ENCODE data around the gene CFD.

The CFD gene

DNA sequence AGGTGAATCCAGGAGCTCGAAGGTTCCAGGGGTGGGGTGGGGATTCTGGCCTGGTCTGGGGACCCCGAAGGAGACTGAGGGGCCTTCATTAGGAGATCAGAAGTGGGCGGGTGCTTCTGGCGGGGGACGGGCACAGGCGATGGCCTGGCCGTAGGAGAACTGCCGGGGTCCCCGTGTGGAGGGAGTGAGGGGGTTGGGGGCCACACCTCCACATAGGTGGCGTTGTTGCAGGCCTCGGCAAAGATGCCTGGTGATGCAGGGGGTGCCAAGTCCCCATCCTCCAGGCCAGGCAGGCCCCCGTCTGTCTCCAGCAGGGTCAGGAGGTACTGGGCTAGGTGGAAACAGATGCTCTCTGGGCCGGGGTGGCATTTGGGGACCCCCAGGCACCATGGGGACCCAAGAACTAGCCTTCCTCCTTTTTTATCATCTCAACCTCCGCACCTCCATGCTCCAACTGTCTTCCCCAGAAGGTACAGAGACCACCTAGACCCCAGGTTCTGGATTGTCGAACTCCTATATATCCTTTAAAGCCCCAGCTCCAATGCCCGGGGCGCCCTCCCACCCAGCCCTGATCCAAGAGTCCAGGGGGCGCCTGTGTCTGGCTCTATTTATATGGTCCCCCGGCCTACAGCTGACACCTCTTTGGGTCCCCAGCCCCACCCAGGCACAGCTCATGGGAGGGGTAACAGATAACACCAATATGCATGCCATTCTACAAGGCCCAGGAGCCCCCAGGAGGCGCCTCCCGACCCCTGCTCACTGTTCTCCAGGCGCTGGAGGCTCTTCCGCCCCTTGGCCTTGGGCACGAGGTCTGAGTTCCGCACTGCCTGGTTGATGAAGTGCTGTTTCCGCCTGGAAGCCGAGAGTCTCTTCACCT lies 42.0 kb downstream of the CFD start:
- H3K9me3 ChIP-seq (ENCODE audit: control insufficient read depth, low read length), result no peaks in the 10 kb centered on the region
- H3K36me3 ChIP-seq (ENCODE audit: control insufficient read depth, insufficient read depth, low read length), result no peaks in the 10 kb centered on the region
- H3K9ac ChIP-seq (ENCODE audit: low read length), result no peak overlapping the region
- no peaks in the 10 kb centered on the region for H3K27me3 ChIP-seq (ENCODE audit: control insufficient read depth, insufficient read depth, low read length)
- H3K4me1 ChIP-seq (ENCODE audit: control insufficient read depth, insufficient read depth, low read length), result peaks cover 9% of the 10 kb centered on the region
- H3K4me3 ChIP-seq (ENCODE audit: low read length), result no peak overlapping the region

DNA sequence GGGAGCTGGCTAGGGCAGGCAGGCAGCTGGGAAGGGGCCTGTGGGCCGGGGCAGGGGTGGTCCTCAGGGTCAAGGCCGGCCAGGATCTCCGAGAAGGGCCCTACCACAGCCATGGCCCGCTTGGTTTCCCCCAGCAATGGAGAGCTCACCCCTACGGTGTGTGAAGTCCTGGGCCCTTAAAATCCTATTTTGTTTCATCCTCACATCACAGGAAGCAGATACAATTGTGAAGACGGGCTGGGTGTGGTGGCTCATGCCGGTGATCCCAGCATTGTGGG lies 42.6 kb downstream of the CFD start:
- H3K4me1 ChIP-seq (ENCODE audit: control insufficient read depth, insufficient read depth, low read length), result peaks cover 9% of the 10 kb centered on the region
- no peaks in the 10 kb centered on the region for H3K9me3 ChIP-seq (ENCODE audit: control insufficient read depth, low read length)
- no peak overlapping the region for H3K9ac ChIP-seq (ENCODE audit: low read length)
- H3K4me3 ChIP-seq (ENCODE audit: low read length), result no peak overlapping the region
- no peaks in the 10 kb centered on the region for H3K36me3 ChIP-seq (ENCODE audit: control insufficient read depth, insufficient read depth, low read length)
- no peaks in the 10 kb centered on the region for H3K27me3 ChIP-seq (ENCODE audit: control insufficient read depth, insufficient read depth, low read length)

DNA sequence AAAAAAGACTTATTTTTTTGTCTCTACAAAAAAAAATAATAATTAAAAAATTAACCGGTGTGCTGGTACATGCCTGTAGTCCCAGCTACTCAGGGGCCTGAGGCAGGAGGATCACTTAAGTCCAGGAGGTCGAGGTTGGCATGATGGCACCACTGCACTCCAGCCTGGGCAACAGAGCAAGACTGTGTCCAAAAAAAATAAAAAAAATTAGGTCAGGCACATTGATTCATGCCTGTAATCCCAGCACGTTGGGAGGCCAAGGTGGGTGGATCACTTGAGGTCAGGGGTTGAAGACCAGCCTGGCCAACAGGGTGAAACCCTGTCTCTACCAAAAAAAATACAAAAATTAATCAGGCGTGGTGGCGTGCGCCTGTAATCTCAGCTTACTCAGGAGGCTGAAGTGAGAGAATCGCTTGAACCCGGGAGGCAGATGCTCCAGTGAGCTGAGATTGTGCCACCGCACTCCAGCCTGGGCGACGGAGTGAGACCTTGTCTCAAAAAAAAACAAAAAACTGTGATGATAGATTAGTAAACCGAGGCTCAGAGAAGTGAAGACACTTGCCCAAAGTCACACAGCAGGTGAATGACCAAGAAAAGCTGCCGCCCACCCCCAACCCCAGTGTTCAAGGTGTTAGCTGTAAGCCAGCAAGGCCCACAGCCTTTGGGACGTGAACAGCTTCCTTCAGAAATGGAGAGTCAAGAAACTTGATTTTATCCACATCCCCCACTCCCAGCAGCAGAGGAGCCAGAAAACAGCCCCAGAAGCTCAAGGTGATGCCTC lies 43.2 kb downstream of the CFD start:
- Histone ChIP-seq H3K4me3 (ENCODE audit: low read length) (no peak overlapping the region), H3K9ac (ENCODE audit: low read length) (no peak overlapping the region), H3K4me1 (ENCODE audit: control insufficient read depth, insufficient read depth, low read length) (peaks cover 14% of the 10 kb centered on the region), H3K9me3 (ENCODE audit: control insufficient read depth, low read length) (no peaks in the 10 kb centered on the region), H3K36me3 (ENCODE audit: control insufficient read depth, insufficient read depth, low read length) (no peaks in the 10 kb centered on the region), H3K27me3 (ENCODE audit: control insufficient read depth, insufficient read depth, low read length) (no peaks in the 10 kb centered on the region)

DNA sequence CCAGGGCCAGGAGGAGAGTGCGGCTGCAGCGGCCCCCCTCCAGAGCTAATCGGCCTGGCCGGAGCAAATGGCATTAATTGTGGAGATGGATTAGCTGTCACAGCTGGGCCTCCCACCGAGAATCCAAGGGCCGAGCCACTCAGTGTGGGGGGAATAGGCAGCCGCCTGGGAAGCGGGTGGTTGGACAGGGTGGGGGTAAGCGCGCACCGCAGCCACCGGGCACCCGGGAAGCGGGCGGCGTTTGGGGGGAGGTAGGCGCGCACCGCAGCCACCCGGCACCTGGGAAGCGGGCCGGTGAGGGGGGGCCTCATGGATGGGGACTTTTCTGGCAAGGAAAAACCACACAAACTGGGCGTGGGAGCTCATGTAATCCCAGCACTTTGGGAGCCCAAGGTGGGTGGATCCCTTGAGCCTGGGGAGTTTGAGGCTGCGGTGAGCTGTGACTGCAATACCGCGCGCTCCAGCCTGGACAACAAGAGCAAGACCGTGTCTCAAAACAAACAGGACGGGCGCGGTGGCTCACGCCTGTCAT lies 43.9 kb downstream of the CFD start:
- no peaks in the 10 kb centered on the region for H3K9me3 ChIP-seq (ENCODE audit: control insufficient read depth, low read length)
- peaks cover 17% of the 10 kb centered on the region for H3K4me1 ChIP-seq (ENCODE audit: control insufficient read depth, insufficient read depth, low read length)
- no peaks in the 10 kb centered on the region for H3K27me3 ChIP-seq (ENCODE audit: control insufficient read depth, insufficient read depth, low read length)
- no peak overlapping the region for H3K4me3 ChIP-seq (ENCODE audit: low read length)
- no peaks in the 10 kb centered on the region for H3K36me3 ChIP-seq (ENCODE audit: control insufficient read depth, insufficient read depth, low read length)
- H3K9ac ChIP-seq (ENCODE audit: low read length), result no peak overlapping the region

DNA sequence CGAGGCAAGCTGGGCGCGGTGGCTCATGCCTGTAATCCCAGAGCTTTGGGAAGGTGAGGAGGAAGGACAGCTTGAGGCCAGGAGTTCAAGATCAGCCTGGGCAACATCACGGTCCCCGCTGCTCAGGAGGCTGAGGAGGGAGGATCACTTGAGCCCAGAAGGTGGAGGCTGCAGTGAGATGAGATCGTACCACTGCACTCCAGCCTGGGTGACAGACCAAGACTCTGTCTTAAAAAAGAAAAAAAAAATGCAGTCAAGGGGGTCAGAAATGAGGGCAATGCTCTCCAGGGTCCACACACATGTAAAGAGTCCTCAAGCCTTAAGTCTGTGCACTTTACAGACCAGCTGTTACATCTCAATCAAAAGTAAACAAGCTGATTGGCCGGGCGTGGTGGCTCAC lies 45.1 kb downstream of the CFD start:
- no peaks in the 10 kb centered on the region for H3K36me3 ChIP-seq (ENCODE audit: control insufficient read depth, insufficient read depth, low read length)
- no peaks in the 10 kb centered on the region for H3K9me3 ChIP-seq (ENCODE audit: control insufficient read depth, low read length)
- no peak overlapping the region for H3K4me3 ChIP-seq (ENCODE audit: low read length)
- H3K9ac ChIP-seq (ENCODE audit: low read length), result no peak overlapping the region
- peaks cover 24% of the 10 kb centered on the region for H3K4me1 ChIP-seq (ENCODE audit: control insufficient read depth, insufficient read depth, low read length)
- H3K27me3 ChIP-seq (ENCODE audit: control insufficient read depth, insufficient read depth, low read length), result no peaks in the 10 kb centered on the region

DNA sequence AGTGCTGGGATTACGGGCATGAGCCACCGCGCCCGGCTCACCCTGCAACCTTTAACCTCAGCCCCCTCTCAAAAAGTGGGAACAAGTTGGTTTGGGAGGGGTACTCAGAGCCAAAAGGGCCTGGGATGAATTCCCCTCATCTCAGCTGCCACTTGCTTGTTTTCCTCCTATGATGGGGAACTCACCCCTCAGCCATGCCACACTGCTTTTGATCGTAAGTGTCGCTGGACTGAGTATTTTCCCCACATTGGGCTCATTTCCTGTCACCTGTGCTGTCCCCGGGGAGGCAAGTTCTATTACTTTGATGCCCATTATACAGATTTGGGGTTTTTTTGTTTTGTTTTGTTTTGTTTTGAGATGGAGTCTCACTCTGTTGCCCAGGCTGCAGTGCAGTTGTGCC lies 47.0 kb downstream of the CFD start:
- Histone ChIP-seq H3K27me3 (ENCODE audit: control insufficient read depth, insufficient read depth, low read length) (no peaks in the 10 kb centered on the region), H3K9ac (ENCODE audit: low read length) (no peak overlapping the region), H3K4me3 (ENCODE audit: low read length) (no peak overlapping the region), H3K9me3 (ENCODE audit: control insufficient read depth, low read length) (no peaks in the 10 kb centered on the region), H3K4me1 (ENCODE audit: control insufficient read depth, insufficient read depth, low read length) (peaks cover 24% of the 10 kb centered on the region), H3K36me3 (ENCODE audit: control insufficient read depth, insufficient read depth, low read length) (no peaks in the 10 kb centered on the region)

DNA sequence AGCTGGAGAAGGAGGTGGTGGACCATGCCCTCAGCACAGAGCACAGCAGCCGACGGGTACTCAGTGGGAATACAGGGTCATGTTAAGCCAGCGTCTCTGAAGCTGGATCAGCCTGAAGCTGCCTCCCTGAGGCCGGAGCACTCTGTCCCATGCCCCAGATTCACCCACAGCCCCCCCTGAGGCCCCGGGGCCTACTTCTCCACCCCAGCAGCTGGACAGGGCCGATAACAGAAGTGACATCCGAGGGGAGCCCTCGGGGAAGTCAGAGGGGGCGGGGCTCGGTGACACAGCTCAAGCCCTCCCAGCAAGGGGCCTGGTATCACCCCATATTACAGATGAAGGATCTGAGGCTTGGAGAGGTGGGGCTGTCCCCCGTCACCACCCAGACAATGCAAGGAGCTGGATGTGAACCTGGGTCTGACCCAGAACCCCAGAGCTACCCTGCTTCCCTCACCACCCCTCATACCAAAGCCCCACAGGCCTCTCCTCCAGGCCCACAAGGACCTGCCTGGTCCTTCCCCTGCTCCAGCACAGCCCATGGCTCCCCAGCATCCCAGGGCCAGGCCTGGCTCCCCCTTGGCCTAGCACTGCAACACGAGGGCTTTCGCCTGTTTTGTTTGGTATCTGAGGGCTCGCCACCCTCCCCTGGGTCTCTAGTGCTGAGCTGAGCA lies 47.9 kb downstream of the CFD start:
- H3K27me3 ChIP-seq (ENCODE audit: control insufficient read depth, insufficient read depth, low read length), result no peaks in the 10 kb centered on the region
- no peaks in the 10 kb centered on the region for H3K9me3 ChIP-seq (ENCODE audit: control insufficient read depth, low read length)
- no peak overlapping the region for H3K9ac ChIP-seq (ENCODE audit: low read length)
- H3K4me3 ChIP-seq (ENCODE audit: low read length), result no peak overlapping the region
- no peaks in the 10 kb centered on the region for H3K36me3 ChIP-seq (ENCODE audit: control insufficient read depth, insufficient read depth, low read length)
- peaks cover 24% of the 10 kb centered on the region for H3K4me1 ChIP-seq (ENCODE audit: control insufficient read depth, insufficient read depth, low read length)

DNA sequence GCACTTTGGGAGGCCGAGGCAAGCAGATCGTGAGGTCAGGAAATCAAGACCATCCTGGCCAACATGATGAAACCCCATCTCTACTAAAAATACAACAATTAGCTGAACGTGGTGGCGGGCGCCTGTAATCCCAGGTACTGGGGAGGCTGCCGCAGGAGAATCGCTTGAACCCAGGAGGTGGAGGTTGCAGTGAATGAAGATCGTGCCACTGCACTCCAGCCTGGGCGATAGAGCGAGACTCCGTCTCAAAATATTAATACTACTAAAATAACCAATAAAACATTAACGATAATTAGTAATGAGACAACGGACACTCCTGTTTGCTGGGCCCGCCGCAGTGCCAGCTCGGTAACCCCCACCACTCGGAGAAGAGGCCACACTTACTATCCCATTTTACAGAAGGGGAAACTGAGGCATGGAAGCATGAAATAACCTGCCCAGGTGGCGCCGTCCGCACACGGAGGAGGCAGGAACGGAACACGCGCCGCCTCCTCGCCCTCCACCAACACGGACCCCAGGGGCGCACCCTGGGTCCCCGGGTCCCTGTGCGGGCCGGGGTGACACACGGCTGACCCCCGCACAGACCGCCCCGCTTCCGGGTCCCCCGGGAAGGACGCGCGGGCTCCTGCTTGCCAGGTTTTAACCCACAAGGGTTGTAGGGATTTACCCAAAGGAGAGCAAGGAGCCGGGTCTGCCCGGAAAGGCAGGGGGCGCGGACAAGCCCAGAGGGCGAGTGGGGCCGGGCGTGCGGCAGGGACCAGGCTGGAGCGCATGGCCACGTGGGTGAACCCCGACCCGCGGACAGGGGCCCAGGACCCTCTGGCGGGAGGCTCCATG lies 52.0 kb downstream of the CFD start:
- Histone ChIP-seq H3K9me3 (ENCODE audit: control insufficient read depth, low read length) (no peaks in the 10 kb centered on the region), H3K9ac (ENCODE audit: low read length) (no peak overlapping the region), H3K4me1 (ENCODE audit: control insufficient read depth, insufficient read depth, low read length) (peaks cover 25% of the 10 kb centered on the region), H3K36me3 (ENCODE audit: control insufficient read depth, insufficient read depth, low read length) (no peaks in the 10 kb centered on the region), H3K4me3 (ENCODE audit: low read length) (no peak overlapping the region), H3K27me3 (ENCODE audit: control insufficient read depth, insufficient read depth, low read length) (no peaks in the 10 kb centered on the region)

DNA sequence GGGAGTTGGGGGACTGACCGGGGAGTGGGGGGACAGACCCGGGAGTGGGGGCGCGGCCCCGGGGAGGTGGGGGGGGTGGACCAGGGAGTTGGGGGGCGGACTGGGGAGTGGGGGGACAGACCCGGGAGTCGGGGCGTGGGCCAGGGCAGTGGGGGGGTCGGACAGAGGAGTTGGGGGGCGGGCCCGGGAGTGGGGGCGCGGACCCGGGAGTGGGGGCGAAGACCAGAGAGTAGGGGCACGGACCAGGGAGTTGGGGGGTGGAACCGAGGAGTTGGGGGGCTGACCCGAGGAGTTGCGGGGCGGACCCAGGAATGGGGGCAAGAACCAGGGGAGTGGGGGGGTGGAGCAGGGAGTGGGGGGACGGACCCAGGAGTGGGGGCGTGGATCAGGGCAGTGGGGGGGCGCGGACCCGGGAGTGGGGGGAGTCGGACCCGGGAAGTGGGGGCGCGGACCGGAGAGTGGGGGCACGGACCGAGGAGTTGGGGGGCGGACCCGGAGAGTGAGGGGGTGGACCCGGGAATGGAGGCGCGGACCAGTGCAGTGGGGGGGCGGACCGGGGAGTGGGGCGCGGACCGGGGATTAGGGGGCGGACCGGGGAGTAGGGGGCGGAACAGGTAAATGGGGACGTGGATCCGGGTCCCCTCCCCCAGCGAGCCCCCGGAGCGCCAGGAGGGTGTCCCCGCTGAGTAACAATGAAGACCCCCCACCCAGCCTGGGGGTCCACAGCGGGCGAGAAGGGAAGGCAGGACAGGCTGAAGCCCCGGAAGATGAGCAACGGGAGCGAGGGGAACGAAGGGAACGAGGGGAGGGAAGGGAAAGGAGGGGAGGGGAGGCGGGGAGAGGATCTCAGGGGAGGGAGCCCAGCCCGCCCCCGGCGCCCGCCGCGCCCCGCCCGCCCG lies 53.0 kb downstream of the CFD start:
- no peak overlapping the region for H3K4me3 ChIP-seq (ENCODE audit: low read length)
- peaks cover 25% of the 10 kb centered on the region for H3K4me1 ChIP-seq (ENCODE audit: control insufficient read depth, insufficient read depth, low read length)
- no peaks in the 10 kb centered on the region for H3K9me3 ChIP-seq (ENCODE audit: control insufficient read depth, low read length)
- H3K9ac ChIP-seq (ENCODE audit: low read length), result peak overlapping the region; percentile 77
- H3K27me3 ChIP-seq (ENCODE audit: control insufficient read depth, insufficient read depth, low read length), result peaks cover 9% of the 10 kb centered on the region
- H3K36me3 ChIP-seq (ENCODE audit: control insufficient read depth, insufficient read depth, low read length), result no peaks in the 10 kb centered on the region

Data from mucosa of stomach (tissue), 1 donor.